ENCODE measurements around the gene SDHB.

GRCh38 chr1:17030206-17030605 is 23.6 kb downstream of the SDHB start:
- TF ChIP-seq CTCF (IDR thresholded peaks at IDR 0.05) (no peak), EZH2 (IDR thresholded peaks at IDR 0.05; ENCODE audit: borderline replicate concordance, insufficient read depth, low read depth, low read length, poor library complexity, severe bottlenecking) (no peak)

Data from B cell (primary cell).